ENCODE results near the gene GALNT18. TPM values are rescaled to one million over a fixed set of nuclear protein-coding genes. Genes with fewer than 3 reads are reported as not detected.

The GALNT18 gene
- total RNA-seq, 1 donor from 2014 or later, result 76.9 TPM

DNA sequence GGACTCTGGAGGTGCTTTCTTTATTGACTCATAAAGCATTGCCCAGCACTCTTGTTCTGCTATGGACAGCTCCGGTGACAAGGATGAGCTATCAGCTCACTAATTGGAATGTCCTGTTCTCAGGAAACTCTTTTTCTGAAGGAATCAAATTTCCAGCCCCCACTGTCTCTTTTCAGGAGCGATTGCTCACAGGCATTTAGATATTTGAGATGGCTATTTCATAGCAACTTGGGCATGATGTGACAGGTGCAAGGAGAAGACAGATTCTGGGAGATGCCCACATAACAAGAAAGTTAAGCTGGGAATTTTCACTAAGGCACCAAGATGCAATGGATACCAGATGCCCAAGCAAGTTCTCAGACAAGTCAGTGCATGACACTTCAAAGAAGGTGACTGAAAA, 145.3 kb downstream of the GALNT18 start:
- Mint-ChIP-seq H3K9me3 (ENCODE audit: unreplicated experiment) (no peaks in the 10 kb centered on the region), H3K27me3 (ENCODE audit: unreplicated experiment) (peaks cover 4% of the 10 kb centered on the region), H3K36me3 (ENCODE audit: unreplicated experiment) (no peaks in the 10 kb centered on the region), H3K4me3 (ENCODE audit: unreplicated experiment) (no peak overlapping the region), H3K27ac (ENCODE audit: unreplicated experiment) (no peak overlapping the region), H3K4me1 (ENCODE audit: low read depth, unreplicated experiment) (peaks cover 46% of the 10 kb centered on the region)
- no peak for DNase-seq
- TF ChIP-seq, protein P1, sequence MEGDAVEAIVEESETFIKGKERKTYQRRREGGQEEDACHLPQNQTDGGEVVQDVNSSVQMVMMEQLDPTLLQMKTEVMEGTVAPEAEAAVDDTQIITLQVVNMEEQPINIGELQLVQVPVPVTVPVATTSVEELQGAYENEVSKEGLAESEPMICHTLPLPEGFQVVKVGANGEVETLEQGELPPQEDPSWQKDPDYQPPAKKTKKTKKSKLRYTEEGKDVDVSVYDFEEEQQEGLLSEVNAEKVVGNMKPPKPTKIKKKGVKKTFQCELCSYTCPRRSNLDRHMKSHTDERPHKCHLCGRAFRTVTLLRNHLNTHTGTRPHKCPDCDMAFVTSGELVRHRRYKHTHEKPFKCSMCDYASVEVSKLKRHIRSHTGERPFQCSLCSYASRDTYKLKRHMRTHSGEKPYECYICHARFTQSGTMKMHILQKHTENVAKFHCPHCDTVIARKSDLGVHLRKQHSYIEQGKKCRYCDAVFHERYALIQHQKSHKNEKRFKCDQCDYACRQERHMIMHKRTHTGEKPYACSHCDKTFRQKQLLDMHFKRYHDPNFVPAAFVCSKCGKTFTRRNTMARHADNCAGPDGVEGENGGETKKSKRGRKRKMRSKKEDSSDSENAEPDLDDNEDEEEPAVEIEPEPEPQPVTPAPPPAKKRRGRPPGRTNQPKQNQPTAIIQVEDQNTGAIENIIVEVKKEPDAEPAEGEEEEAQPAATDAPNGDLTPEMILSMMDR (IDR thresholded peaks at IDR 0.05; ENCODE audit: partially characterized antibody, unreplicated experiment), result no peak

- H3K27ac Mint-ChIP-seq (ENCODE audit: unreplicated experiment), result no peak overlapping the region
- no peak for DNase-seq
- no peak overlapping the region for H3K4me3 Mint-ChIP-seq (ENCODE audit: unreplicated experiment)
- TF ChIP-seq, protein P1 (IDR thresholded peaks at IDR 0.05; ENCODE audit: partially characterized antibody, unreplicated experiment), result no peak
- no peaks in the 10 kb centered on the region for H3K36me3 Mint-ChIP-seq (ENCODE audit: unreplicated experiment)
- H3K27me3 Mint-ChIP-seq (ENCODE audit: unreplicated experiment), result peaks cover 6% of the 10 kb centered on the region
- H3K4me1 Mint-ChIP-seq (ENCODE audit: low read depth, unreplicated experiment), result peaks cover 36% of the 10 kb centered on the region
- H3K9me3 Mint-ChIP-seq (ENCODE audit: unreplicated experiment), result peaks cover 2% of the 10 kb centered on the region
These were observed 149.7 kb downstream of the GALNT18 start for GRCh38 chr11:11472106-11472505.

DNA sequence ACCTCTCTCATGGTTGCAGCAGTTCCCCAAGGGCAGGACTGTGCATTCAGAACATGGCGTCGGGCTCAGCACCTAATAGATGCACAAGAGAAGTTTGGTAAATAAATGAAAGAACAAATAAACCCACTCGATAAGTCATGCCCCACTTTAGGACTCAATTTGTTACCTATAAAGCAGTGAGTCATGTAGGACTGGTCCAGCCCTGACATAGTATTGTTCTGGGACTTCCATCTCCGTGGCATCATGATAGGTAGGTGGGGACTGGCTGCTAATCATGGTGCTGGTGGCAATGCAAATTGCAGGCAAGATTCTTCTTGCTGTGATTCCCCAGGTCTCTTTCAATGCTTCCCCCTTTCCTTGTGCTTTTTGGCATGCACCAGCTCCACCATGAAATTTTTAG, 150.6 kb downstream of the GALNT18 start:
- Mint-ChIP-seq H3K4me1 (ENCODE audit: low read depth, unreplicated experiment) (peaks cover 34% of the 10 kb centered on the region), H3K9me3 (ENCODE audit: unreplicated experiment) (peaks cover 2% of the 10 kb centered on the region), H3K27me3 (ENCODE audit: unreplicated experiment) (peaks cover 6% of the 10 kb centered on the region), H3K4me3 (ENCODE audit: unreplicated experiment) (no peak overlapping the region), H3K27ac (ENCODE audit: unreplicated experiment) (no peak overlapping the region), H3K36me3 (ENCODE audit: unreplicated experiment) (no peaks in the 10 kb centered on the region)
- DNase-seq, result no peak
- TF ChIP-seq, protein P1 (IDR thresholded peaks at IDR 0.05; ENCODE audit: partially characterized antibody, unreplicated experiment), result no peak

GRCh38 chr11:11468954-11469353, 152.9 kb downstream of the GALNT18 start:
- no peak overlapping the region for H3K27ac Mint-ChIP-seq (ENCODE audit: unreplicated experiment)
- H3K36me3 Mint-ChIP-seq (ENCODE audit: unreplicated experiment), result no peaks in the 10 kb centered on the region
- TF ChIP-seq, protein P1 (IDR thresholded peaks at IDR 0.05; ENCODE audit: partially characterized antibody, unreplicated experiment), result no peak
- no peak overlapping the region for H3K4me3 Mint-ChIP-seq (ENCODE audit: unreplicated experiment)
- peaks cover 10% of the 10 kb centered on the region for H3K27me3 Mint-ChIP-seq (ENCODE audit: unreplicated experiment)
- H3K9me3 Mint-ChIP-seq (ENCODE audit: unreplicated experiment), result peaks cover 2% of the 10 kb centered on the region
- H3K4me1 Mint-ChIP-seq (ENCODE audit: low read depth, unreplicated experiment), result peaks cover 30% of the 10 kb centered on the region
- no peak for DNase-seq

- peaks cover 4% of the 10 kb centered on the region for H3K9me3 Mint-ChIP-seq (ENCODE audit: unreplicated experiment)
- no peaks in the 10 kb centered on the region for H3K36me3 Mint-ChIP-seq (ENCODE audit: unreplicated experiment)
- peaks cover 8% of the 10 kb centered on the region for H3K27me3 Mint-ChIP-seq (ENCODE audit: unreplicated experiment)
- TF ChIP-seq, protein P1 (IDR thresholded peaks at IDR 0.05; ENCODE audit: partially characterized antibody, unreplicated experiment), result no peak
- peaks cover 39% of the 10 kb centered on the region for H3K4me1 Mint-ChIP-seq (ENCODE audit: low read depth, unreplicated experiment)
- H3K27ac Mint-ChIP-seq (ENCODE audit: unreplicated experiment), result no peak overlapping the region
- no peak for DNase-seq
- no peak overlapping the region for H3K4me3 Mint-ChIP-seq (ENCODE audit: unreplicated experiment)
These were observed 154.5 kb downstream of the GALNT18 start for GRCh38 chr11:11467312-11467711.
